Activated CD8-positive, alpha-beta memory T cell treated with anti-CD3 and anti-CD28 coated beads for 1 hour (primary cell): ENCODE measurements around the gene FBXO3.
"Not testable (repeated sequence)": the region's sequence is repeated elsewhere in the genome, so short reads cannot be mapped to it uniquely, and the experiment has no call there.

ENCODE experiments used
- DNase-seq, 2 donors: peaks; one replicate each; pipeline ENCODE4 v3.0.0-alpha.2; 2020; ENCODE audit warnings: low read depth in 1 of 2; ENCODE audit errors: extremely low read depth in 1 of 2

Gene FBXO3, protein sequence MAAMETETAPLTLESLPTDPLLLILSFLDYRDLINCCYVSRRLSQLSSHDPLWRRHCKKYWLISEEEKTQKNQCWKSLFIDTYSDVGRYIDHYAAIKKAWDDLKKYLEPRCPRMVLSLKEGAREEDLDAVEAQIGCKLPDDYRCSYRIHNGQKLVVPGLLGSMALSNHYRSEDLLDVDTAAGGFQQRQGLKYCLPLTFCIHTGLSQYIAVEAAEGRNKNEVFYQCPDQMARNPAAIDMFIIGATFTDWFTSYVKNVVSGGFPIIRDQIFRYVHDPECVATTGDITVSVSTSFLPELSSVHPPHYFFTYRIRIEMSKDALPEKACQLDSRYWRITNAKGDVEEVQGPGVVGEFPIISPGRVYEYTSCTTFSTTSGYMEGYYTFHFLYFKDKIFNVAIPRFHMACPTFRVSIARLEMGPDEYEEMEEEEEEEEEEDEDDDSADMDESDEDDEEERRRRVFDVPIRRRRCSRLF

DNA sequence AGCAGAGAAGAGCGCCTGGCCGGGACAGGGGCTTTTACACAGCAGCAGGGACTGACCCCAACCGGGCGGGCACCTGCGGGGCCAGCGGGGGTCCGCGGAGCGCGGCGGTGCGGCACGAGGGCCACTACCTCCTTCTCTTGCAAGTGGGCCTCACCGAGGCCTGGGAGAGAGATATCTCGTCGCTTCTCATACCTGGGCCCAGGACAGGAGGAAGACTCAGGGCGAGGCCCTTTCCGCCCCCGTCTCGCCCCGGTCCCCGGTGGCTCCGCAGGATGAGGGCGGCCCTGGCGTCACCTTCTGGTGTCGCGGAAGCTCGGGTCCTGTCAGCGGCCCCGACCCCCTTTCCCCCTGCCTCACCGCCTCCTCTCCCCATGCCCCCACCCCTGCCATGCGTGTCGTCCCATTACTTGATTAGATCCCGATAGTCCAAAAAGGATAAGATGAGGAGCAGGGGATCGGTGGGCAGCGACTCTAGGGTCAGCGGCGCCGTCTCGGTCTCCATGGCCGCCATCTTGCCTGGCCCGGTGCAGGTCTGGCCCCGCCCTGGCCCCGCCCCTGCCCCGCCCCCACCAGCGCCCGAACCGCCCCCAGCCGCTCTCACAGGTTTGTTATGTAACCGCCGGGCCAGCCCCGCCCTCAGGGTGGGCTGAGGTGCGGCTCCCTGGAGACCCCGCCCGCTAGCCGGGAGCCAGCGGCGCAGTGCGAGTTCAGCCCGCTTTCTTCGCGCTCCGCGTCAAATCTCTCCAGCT lies at the start of gene FBXO3:
TSS of gene FBXO3 (minus strand) at position 534 of the 749 bp plus-strand sequence. CDS start at position 511, 23 bp downstream.
- DNase-seq: peak; percentile 63 to 76

DNA sequence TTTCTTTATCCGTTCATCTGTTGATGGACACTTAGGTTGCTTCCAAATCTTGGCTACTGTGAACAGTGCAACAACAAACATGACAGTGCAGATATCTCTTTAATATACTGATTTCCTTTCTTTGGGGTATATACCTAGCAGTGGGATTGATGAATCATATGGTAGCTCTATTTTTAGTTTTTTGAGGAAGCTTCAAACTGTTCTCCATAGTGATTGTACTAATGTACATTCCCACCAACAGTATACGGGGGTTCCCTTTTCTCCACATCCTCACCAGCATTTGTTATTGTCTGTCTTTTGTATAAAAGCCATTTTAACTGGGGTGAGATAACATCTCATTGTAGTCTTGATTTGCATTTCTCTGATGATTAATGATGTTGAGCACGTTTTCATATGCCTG lies 48.7 kb upstream of the FBXO3 start:
- not testable (repeated sequence) for DNase-seq

DNA sequence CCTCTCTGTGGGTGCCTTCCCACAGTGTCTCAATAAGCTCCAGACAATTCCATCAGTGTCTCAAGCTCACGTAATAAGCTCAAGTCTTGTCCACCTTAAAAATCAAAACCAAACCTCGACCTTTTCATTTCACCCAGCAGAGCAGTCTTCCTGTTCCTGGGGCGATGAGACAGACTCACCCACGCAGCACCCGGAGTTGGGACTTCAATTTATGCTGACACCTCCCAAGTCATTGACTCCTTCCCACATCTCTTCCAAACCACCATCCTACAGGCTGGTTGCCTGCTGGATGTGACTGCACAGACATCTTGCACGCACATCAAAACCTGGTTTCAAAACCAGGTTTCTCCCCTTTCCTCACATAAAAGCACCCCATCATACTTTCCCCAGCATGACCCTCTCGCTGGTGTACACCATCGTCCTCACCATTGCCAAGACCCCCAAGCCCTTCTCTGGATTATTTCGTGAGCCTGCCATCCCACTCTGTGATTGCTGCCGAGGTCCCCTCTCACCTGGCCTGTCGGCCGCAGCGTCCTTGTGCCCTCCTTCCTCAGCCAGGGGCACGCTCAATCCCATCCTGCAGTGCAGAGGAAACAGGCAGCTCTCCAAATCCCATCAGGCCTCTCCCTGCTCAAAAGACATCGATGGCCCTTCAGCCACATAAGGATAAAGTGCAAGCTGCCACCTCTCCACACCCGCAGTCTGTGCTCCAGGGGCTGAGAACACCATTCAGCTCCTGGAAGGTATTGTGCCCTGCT lies 45.1 kb upstream of the FBXO3 start:
- DNase-seq: no peak

DNA sequence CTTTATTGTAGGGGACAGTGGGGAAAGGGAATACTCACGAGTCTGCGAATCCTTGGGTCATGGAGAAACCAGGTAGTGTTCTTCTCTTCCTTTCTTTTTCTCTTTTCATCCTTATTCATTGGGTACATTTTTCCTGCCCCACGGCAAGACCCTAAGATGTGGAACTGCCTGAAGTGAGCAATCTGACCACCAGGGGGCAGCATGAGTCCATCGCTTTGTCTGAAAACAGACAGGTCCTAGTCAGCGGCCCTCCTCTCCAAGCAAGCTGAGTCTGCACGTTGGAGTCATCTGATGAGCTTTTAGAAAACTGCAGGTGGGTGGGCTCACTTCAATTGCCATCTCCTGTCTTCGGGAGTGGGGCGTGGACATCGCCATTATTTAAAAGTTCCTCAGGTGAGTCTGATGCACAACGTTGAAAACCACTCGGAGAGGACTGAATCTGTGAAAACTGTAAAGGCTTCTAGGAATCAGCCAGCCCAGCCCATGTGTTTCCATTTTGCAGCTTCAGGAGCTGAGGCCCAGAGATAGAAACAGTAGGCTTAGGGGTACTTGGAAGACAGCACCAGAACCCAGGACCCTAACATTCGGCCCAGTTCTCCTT lies 34.0 kb upstream of the FBXO3 start:
- DNase-seq: peak; percentile 77 to 80

DNA sequence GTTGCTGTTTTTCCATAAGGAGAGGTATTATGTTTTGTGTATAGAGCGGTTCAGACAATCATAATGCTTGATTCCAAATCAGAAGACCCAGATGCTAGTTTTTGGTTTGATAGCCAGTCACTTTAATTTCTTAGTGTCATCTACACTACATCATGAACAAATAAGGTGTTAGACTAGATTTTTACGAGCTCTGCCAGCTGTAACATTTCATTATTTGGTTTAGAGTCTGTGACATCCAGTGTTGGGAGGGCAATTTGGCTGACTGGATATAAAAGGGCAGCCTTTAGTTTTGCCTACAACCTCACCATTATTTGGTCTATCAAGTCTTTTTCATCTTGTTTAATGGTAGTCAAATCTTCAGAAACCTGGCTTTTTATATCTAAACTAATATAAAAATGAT lies 30.2 kb upstream of the FBXO3 start:
- DNase-seq: no peak

DNA sequence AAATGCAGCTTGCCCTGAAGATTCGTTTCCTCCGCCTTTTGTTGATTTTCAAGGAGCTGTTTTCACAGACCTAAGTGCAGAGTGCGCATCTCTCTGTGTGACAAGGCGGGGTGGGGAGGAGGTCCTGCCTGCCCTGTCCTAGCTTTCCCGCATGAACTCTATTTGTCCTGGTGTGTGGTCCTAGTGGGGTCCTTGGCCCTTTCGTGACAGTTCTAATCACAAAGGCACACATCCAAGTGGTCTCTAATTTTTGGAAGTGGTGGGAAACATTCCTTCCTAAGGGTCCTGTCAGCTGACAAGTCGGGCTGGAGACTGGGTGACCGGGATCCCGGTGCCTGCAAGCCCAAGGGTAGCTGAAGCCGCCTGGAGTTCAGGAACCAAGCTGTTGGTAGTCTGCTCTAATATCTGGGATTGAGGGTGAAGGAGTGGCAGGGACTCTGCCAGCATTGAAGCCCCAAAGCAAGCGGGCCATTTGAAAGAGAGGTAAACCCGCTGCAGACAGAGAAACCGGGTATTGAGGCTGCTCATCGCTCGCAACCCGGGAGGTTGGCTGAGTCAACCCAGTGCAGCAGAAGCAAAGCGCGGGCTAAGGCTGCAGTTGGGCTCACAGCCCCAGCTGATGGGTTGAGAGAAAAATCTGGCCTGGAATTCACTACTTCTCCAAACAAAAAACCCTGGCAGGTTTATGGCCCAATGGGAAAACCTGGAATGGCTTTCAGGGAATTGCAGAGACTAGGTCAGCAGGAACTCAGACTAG lies 28.1 kb upstream of the FBXO3 start:
- no peak for DNase-seq

DNA sequence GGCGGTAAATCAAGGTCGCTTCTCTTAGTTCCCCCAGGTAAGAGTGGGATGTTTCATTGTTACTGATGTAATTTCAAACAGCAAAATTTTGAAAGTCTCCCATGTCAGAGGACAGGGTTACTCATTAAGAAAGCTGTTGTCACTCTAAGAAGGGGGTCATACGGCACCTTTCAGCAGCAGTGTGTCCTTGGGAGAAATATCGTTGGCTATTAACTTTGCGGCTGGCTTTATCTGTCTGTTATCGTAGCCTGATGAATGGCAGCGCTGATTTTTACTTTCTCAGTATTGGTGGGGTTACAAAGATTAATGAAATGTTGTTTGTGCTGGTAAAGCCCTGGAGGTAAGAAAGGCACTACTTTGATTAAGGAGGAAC lies 27.5 kb upstream of the FBXO3 start:
- DNase-seq: no peak

DNA sequence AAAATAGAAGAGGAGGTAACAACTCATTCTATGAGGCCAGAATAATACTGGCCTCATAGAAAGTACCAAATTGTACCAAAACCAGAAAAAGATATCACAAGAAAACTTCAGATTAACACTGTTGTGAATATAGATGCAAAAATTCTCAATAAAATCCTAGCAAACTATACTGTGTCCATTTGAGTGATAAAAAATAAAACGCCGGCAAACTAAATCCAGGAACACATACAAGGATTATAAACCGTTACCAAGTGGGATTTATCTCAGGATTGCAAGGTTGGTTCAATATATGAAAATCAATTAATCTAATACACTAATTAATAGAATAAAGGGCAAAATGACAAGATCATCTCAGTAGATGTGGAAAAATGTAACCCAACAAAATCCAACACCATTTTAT lies 23.6 kb upstream of the FBXO3 start:
- no peak for DNase-seq

DNA sequence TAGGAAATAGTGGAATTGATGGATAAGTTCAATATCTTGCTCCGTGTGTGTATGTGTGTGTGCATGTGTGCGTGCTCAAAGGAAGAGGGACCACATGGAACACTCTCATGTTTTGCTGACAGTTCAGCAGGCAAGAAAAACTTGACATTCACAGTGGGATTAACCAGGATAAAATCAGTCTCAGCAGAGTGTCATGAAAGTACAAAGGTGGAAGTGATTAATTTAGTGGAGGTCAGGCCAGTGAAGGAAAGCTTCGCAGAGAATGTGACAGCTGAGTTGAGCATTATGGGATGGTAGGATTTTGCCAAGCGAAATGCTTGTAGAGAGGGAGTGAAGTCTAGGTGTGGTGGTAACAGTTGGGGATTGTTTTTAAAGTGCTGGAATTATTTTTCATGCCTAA lies 15.7 kb upstream of the FBXO3 start:
- DNase-seq: no peak

DNA sequence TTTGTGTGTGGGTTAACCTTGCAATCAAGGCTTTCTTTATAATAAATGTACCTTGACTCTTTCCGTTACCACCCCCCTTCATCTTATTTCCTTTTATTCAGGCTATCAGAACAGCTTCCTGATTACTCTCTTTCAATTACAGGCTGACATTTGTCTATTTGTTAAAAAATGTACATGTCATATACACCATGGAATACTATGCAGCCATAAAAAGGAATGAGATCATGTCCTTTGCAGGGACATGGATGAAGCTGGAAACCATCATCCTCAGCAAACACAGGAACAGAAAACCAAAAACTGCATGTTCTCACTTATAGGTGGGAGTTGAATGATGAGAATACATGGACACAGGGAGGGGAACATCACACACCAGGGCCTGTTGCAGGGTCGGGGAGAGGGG lies 13.8 kb upstream of the FBXO3 start:
- DNase-seq: not testable (repeated sequence)

DNA sequence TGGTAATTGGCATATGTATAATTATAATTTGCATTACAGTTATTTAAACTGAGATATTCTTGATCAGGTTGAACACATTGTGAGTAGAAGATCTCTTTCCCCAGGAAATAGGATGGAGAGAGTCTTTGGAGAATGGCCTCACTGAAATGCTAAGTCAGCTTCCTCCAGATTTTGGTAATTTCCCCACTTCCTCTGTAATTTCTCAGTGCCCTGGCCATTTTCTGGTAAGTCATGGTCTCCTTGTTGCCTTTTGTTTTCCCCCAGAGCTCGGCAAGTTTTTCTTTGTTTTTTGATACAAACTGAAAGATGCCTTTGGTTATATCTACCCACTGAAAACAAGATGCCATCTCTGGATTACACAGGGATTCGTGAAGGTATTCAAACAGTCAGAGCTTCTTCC lies 12.8 kb upstream of the FBXO3 start:
- DNase-seq: no peak

DNA sequence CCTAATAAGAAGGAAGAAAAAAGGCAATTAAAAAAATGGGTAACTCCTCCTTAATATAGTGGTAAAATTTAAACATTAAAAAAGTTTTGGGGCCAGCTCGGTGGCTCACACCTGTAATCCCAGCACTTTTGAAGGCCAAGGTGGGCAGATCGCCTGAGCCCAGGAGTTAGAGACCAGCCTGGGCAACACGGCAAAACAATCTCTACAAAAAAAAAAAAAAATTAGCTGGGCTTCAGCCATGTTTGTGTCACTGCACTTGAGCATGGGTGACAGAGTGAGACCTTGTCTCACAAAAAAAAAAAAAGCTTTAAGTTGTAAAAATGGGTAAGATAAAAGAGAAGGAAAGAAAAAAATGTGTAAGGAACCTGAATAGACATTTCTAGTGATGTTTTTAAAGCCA lies 11.3 kb upstream of the FBXO3 start:
- no peak for DNase-seq

DNA sequence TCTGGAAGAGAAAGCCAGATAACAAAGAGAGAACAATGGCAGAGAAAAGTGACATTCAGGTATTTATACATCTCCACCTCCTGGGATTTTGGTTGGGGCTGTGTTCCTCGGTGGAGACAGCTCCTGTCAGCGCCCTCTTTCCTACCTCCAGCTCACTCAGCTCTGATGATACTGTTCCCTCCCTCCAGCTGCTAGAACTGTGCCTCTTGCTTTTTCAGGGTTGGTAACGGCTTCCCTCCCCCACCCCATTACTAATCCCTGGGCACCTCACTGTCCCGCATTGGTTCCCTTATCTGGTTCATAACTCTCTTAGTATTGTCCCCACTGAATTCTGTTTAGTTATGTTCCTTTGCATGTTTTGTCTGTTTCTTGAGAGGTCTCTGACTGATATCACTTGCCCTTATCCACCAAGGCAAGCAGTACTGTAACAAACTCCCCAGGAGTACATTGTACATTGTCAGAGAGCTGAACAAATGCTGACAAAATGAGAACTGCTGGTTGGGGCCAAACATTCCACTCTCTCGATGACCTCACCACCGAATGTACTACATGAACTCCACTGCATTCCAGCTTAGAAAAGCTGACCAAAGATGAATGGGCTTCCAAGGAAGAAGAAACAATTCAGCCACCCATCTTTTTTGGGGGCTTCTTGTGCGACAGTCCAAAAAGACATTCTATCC lies 5.7 kb upstream of the FBXO3 start:
- DNase-seq: no peak

DNA sequence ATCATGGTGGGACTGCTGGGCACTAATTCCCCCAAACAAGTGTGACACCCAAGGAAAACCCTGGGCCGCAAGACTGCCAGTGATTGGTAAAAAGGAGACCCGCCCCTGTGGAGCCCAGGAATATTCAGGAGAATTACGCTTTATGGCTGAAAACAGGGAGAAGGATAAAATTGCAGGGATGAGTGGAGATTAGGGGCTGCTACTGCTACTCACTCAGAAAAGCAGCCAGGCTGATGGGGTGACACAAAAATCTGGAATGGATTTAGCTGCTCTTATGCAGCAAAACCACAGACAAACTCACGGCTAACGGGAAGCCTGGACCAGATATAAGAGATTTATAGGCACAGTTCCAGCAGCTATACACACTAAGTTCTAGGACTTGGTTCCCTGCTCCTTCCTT lies 4.4 kb upstream of the FBXO3 start:
- no peak for DNase-seq

DNA sequence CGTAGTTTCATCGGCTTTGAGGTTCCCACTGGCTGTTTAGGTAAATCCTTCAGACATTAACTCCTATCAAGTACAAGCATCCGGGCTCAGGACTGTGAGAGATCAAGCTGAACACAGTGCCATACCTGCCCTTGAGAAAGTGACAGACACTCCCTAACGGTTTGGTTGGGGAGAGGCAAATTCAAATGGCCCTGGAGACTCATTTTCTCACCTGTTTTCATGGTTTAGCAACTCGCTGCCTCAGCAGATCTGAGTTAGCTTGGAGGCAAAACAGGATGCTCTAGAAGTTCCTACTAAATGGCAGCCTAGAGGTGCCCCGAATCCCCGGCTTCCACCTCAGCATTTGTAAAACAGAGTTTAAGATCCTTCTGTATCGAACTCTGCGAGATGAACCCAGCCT lies 3.6 kb upstream of the FBXO3 start:
- DNase-seq: no peak

DNA sequence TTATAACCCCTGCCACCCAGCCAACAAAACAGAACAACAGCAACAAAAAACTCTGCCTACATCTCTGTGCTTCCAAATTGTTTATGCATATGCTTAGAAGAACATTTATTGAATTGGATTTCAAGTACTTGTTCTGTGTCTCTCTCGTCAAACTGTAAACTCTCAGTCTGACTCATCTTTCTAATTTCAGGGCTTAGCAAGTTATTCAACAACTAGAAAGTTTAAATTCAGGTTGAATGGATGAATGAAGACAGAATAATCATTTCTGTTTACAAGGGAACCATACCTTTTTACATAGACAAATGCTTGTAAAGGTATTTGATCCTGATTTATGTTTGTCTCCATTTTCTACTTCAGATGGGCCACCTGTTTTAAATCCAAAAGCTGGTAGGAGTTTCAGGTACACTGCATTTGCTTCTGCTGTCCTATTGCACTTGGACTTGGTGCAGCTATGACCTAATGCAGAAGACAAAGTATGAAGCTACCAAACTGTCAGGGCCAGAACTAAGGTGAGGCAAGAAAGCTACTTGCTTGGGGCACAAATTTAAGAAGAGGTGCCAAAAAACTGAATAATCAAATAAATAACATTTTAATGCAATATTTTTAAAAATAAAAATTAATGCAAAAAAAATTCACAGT lies 1.6 kb upstream of the FBXO3 start:
- DNase-seq: no peak

DNA sequence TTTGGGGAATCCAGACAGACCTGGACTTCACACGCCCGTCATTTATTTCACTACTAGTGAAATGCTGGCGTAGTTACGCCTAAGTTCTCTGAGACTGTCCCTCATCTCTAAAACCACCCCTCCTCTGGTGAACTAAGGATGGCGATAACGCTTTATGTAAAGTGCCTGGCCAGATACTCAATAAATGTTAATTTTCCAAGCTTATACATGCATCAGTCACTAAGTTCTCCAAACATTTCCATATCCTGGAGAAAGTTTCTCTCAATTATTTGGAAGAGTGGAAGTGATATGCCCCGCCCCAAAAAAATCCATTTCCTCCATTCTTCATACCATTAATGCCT lies 1.1 kb upstream of the FBXO3 start:
- DNase-seq: no peak

DNA sequence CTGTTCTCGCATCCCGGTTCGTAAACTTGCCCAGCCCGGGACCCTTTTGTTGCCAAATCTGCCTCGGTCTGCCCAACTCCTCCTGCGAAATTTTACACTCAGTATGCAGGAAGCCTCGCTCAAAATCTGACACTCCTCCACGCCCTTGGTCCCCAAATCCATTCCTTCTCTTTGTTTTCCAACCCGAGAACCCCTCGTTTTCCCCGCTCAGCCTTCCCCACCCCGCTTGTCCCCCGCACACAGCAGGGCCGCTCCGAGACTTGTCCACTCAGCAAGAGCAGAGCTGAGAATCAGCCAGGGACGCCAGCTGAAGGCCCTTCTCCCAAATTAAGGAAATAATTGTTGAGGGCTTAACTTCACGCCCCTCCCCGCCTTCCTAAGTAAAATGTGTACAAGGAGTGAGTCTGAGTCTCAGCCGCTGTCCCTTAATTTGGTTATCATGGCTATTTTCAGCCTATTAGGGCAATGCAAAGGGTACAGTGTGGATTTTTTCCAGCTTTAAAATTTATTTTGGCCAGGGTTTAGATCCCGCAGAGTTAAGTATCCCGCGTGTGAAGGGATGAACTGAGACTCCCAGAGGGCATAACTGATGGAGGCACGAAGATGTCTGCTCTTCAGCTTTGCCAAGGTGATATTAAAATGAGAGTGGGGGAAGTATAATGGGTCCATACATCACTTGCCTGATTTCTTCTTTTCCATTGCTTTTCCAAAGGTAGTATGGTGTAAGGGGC lies 581 bp upstream of the FBXO3 start:
- no peak for DNase-seq
